Measurements from ENCODE around the gene HNRNPU.
A peak's percentile ranks its signal among the peaks of the same experiment; 100 is the strongest.

The HNRNPU gene

DNA sequence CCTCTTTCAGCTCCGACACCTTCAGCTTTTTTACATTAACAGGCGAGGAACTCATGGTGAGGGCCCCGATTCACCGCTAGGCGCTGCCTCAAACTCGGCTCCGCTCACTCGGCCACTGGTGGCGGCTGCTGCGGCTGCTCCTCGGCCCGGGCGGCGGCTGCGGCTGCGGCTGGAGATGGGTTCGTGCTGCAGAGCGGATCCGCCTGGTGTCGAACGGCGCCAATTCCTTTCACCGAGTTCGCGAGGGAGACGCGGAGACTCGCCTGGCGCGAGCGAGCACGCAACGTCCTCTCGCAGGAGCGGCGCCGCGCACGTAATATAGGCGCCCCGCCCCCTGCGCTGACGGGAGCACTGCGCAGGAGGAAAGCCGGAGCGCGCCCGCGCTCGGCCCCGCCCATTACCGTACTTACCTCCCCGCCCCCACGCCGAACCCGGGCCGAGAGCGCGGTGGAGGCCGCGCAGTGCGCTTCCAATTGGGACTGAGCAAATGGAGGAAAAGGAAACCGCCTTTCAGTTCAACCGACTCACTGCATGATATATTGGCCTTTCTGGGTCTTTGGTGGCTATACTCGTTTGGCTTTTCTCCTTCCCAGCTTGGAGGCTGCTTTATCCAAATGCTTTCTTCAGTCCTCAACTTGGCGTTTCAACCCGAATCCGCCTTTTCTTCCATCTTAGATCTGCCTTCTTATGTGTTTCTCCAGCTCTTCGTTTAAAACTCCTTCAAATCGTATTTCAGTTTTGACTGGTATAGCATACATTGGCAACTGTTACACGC is at the start of gene HNRNPU:
Gene HNRNPU (minus strand): TSS at position 291 of the 775 bp plus-strand sequence. CDS start 236 bp downstream, at position 55.
- DNase-seq (ENCODE audit: low read depth): peak; percentile 96

- DNase-seq (ENCODE audit: low read depth): no peak
These were observed 49.5 kb upstream of the HNRNPU start for GRCh38 chr1:244913806-244914205.

DNA sequence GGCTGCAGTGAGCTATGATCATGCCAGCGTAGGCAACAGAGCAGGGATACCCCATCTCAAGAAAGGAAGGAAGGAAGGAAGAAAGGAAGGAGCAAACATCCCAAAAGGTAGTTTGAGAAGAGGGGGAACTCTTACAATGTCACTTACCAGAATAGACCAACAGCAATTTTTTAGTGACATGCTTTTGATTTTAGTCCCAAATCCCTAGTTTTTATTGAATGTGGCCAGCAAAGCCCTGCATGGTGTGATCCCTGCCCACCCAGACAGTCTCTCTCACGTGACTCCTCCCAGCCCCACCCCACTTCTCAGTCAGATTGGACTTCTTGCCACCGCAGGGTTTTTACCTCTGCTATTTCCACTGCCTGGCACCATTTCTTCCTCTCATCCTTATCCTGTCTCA is 39.8 kb upstream of the HNRNPU start:
- no peak for DNase-seq (ENCODE audit: low read depth)

- DNase-seq (ENCODE audit: low read depth): no peak
These were observed 37.2 kb upstream of the HNRNPU start for GRCh38 chr1:244901400-244902015.

GRCh38 chr1:244897476-244898254 is 33.3 kb upstream of the HNRNPU start:
- DNase-seq (ENCODE audit: low read depth): no peak

DNA sequence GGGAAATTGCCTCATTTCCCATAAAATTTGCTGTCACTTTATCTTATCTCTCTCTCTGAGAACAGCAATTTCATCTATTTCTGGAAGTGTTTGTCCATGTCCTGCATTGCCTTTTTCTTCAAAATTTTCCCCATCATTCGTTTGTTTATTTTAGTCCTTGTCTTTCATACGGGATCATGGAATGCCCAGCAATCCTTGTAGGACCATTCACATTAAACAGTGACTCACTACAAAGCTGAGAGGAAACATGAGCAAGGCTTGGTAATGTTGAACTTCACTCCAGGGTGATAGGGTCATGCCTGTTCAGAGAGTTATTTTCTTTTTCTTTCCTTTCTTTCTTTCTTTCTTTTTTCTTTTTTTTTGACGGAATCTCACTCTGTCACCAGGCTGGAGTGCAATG is 32.2 kb upstream of the HNRNPU start:
- DNase-seq (ENCODE audit: low read depth): no peak

DNA sequence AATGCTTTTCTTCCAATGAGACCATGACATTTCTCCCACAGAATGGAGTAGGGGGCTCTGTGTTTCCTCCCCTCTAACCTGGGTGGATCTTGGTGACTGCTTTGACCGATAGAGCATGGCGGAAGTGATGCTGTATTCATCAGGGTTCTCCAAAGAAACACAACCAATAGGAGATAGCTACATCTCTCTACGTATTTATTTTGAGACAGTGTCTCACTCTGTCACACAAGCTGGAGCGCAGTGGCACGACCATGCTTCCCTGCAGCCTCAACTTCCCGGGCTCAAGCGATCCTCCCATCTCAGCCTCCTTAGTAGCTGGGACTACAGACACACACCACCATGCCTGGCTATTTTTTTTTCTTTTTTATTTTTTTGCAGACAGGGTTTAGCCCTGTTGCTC is 29.5 kb upstream of the HNRNPU start:
- no peak for DNase-seq (ENCODE audit: low read depth)

DNA sequence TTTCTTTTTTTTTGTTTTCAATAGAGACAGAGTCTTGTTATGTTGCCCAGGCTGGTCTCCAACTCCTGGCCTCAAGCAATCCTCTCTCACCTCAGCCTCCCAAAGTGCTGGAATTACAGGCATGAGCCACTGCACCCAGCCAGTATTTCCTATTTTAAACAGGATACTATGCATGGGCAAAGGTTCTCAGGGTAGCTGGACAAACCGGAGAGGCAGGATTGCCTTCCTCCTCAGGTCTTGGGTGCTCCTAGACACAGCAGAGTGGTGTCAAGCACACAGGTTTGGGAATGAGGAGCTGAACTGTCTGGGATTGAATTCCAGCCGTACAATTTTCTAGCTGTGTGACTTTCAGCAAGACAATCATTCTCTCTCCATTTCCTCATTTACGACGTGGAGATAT is 22.9 kb upstream of the HNRNPU start:
- DNase-seq (ENCODE audit: low read depth): no peak

- DNase-seq (ENCODE audit: low read depth): no peak
These were observed 17.4 kb upstream of the HNRNPU start for GRCh38 chr1:244881552-244882280.

DNA sequence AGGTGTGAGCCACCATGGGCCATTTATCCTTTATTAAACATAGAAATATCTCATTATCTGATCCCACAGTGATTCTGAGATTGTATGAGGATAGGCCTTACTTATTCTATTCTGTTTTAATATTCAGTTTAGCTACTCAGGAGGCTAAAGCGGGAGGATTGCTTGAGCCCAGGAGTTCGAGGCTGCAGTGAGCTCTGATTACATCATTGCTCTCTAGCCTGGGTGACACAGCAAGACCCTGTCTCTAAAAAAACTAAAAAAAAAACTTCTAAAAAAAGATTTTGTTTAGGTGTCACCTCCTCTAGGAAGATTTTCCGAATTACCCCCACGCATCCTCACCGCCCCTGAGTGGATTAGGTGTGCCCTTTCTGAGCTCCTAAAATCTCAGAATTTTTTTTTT is 14.3 kb upstream of the HNRNPU start:
- DNase-seq (ENCODE audit: low read depth): no peak

DNA sequence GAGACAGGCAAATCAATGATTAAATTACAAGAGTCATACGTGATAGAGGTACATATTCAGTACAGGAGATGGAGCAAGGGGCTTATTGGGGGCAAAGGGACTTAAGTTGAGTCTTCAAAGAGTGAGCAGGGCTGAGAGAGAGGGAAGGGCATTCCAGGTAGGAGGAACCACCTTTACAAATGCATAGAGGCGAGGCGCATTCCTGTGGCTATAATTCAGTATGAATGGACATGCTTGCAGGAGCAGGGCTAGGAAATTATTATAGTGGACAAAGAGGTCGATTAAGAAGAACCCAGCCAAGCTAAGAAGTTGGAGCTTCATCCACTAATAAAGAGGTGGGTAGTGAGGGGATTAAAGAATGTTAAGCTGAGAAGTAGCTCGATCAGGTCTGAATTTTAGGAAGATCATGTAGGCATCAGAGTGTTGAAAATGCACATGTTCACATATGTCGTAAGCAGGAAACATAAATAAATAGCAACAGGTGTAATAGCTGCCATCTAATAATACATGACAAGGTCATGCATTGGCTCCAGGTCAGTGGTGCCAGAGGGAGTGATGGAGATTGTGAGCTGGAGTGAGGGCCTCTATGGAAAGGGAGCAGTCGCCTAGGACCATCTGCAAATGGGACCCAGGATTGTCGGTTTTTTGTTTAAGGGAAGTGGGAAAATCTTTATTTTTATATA is 12.0 kb upstream of the HNRNPU start:
- no peak for DNase-seq (ENCODE audit: low read depth)

DNA sequence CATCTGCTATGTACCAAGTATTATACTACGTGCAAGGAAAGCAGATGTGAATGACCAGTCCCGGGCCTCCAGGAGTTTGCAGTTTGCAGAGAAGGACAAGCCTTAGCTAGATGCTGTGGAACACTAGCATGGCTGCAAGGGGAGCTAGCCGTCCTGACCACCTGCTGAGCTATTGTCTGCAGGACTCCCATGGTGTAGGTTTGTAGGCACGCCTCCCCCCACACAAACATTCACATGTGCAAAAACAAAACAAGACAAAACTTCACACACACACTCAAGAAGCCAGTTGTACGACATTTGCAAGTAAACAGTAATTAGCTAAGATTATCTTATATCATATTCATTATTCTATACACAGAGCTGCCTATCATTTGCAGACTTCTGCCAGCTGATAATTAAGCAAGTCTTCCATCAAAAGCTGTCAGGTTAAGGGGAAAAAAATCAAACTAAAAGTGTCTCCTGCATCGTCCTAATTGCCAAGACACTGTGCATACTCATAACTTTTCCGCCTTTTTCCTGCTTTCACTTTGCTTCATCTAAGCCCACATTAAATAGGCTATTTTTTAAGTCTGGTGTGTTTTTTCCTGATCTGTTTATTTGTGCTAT is 10.7 kb upstream of the HNRNPU start:
- no peak for DNase-seq (ENCODE audit: low read depth)

DNA sequence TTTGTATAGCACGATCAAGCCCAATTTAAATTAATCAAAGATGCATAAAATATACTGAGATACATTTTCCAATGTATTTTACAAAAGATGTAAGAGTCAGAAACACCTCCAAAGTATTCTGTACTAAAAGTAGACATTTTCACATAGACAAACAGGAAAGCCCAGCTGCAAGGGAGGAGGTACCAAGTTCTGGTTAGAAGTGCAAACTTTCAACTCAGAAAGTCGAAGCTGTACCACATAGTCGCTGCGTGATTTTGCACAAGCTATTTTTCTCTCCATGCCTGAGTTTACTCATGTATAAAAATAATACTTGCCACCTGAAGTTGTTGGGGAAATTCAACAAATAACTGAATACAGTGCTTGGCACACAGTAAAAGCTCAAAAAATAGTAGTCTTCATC is 5.6 kb upstream of the HNRNPU start:
- no peak for DNase-seq (ENCODE audit: low read depth)

DNA sequence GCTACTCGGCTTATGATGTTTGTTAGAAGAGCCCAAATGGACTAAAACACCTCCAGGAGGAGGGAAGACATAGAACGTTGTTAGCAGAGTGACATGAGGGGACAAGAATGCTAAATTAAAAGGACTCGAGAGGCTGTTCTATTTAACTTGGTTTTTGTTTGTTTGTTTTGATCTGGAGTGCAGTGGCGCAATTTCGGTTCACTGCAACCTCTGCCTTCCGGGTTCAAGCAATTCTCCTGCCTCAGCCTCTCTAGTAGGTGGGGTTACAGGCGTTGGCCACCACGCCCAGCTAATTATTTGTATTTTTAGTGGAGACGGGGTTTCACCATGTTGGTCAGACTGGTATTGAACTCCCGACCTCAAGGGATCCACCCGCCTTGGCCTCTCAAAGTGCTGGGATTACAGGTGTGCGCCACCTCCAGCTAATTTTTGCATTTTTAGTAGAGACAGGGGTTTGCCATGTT is 5.1 kb upstream of the HNRNPU start:
- DNase-seq (ENCODE audit: low read depth): no peak

- DNase-seq (ENCODE audit: low read depth): no peak
These were observed 4.4 kb upstream of the HNRNPU start for GRCh38 chr1:244868484-244869363.

GRCh38 chr1:244866355-244866754 is 2.0 kb upstream of the HNRNPU start:
- no peak for DNase-seq (ENCODE audit: low read depth)

DNA sequence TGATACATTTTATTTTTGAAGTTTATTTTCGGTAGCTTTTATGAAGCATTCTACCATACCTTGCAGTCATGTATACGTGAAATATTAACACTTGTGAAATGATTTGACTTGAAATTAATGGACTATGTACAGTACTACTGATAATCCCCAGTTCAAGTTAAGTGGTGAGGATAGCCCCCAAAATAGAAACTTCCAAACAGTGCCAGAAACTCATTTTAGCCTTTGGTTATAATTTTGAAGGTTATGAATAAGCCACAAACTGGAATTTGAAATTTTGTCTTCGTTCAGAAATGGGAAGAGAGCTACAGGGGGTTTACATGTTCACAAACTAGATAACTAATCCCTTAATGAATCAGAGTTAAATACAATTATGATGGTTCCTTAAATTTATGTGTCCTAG is 1.5 kb upstream of the HNRNPU start:
- no peak for DNase-seq (ENCODE audit: low read depth)

- DNase-seq (ENCODE audit: low read depth): no peak
These were observed 657 bp upstream of the HNRNPU start for GRCh38 chr1:244865028-244865371.

- DNase-seq (ENCODE audit: low read depth): no peak
These were observed 671 bp downstream of the HNRNPU start for GRCh38 chr1:244863491-244864252.

Data from activated T-helper 9 cell treated with anti-CD3 and anti-CD28 coated beads, Interleukin-2, amount 50 U/mL, for 16 hours (primary cell).